ENCODE measurements around the gene NUP210.

Gene NUP210

GRCh38 chr3:13364602-13365271, 55.4 kb downstream of the NUP210 start:
- no peak for TF ChIP-seq SIN3A (IDR thresholded peaks at IDR 0.05; ENCODE audit: borderline replicate concordance, insufficient read depth, low read length)

- no peak for TF ChIP-seq POLR2AphosphoS5 (IDR thresholded peaks at IDR 0.05; ENCODE audit: low read depth, low read length)
- TF ChIP-seq SIN3A (IDR thresholded peaks at IDR 0.05; ENCODE audit: borderline replicate concordance, insufficient read depth, low read length), result no peak
- TF ChIP-seq FOXP2 (optimal IDR thresholded peaks at IDR 0.05; ENCODE audit: borderline replicate concordance, extremely low read depth, extremely low read length, insufficient read depth), result no peak
- no peak for TF ChIP-seq TAF1 (IDR thresholded peaks at IDR 0.05; ENCODE audit: borderline replicate concordance, insufficient read depth, low read length)
- no peak for TF ChIP-seq REST (IDR thresholded peaks at IDR 0.05; ENCODE audit: insufficient read depth in 1 of 2, low read depth in 2 of 2, low read length in 2 of 2)
Observed at GRCh38 chr3:13362551-13362950, 57.6 kb downstream of the NUP210 start.

DNA sequence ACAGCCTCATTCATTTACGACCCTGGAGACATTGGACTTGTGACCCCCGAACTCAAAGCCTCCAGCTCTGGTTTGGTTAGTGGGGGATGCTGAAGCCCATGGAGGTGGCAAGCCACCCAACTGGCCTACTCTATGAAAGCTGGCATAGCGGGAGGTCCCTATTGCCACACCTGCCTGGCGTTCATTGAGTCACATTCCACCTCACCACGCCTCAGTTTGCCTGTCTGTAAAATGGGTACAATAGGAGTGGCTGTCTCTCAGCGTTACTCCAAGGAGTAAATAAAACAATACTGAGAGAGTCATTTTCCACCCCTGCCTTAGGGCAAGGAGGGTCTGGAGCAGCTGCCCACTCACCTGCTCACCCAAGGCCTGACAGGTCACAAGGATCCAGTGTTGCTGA, 60.2 kb downstream of the NUP210 start:
- TF ChIP-seq SIN3A (IDR thresholded peaks at IDR 0.05; ENCODE audit: borderline replicate concordance, insufficient read depth, low read length) (no peak), TAF1 (IDR thresholded peaks at IDR 0.05; ENCODE audit: borderline replicate concordance, insufficient read depth, low read length) (no peak), REST (IDR thresholded peaks at IDR 0.05; ENCODE audit: insufficient read depth in 1 of 2, low read depth in 2 of 2, low read length in 2 of 2) (no peak), POLR2AphosphoS5 (IDR thresholded peaks at IDR 0.05; ENCODE audit: low read depth, low read length) (no peak), FOXP2 (optimal IDR thresholded peaks at IDR 0.05; ENCODE audit: borderline replicate concordance, extremely low read depth, extremely low read length, insufficient read depth) (no peak)

- TF ChIP-seq REST (IDR thresholded peaks at IDR 0.05; ENCODE audit: insufficient read depth in 1 of 2, low read depth in 2 of 2, low read length in 2 of 2) (no peak), TAF1 (IDR thresholded peaks at IDR 0.05; ENCODE audit: borderline replicate concordance, insufficient read depth, low read length) (no peak), POLR2AphosphoS5 (IDR thresholded peaks at IDR 0.05; ENCODE audit: low read depth, low read length) (no peak), SIN3A (IDR thresholded peaks at IDR 0.05; ENCODE audit: borderline replicate concordance, insufficient read depth, low read length) (no peak), FOXP2 (optimal IDR thresholded peaks at IDR 0.05; ENCODE audit: borderline replicate concordance, extremely low read depth, extremely low read length, insufficient read depth) (no peak)
Observed at GRCh38 chr3:13358643-13359042, 61.5 kb downstream of the NUP210 start.

DNA sequence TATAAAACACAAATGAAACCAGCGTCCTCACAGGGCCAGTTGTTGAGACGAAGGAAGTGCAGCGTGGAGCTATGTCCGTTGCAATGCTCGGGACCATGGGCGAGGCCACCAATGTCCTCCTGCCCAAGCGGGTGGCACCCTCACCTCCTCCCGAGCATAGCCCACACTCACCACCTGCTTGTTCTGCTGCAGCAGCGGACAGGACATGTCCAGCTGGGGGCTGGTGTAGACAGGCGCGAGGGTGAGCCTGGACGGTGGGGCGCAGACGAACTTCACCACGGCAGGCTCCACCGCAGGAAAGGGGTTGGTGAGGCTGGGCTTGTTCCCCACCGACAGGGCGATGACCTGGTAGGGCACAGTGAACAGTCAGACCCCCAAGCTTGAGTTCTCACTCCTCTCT, 62.1 kb downstream of the NUP210 start:
- no peak for TF ChIP-seq SIN3A (IDR thresholded peaks at IDR 0.05; ENCODE audit: borderline replicate concordance, insufficient read depth, low read length)
- no peak for TF ChIP-seq TAF1 (IDR thresholded peaks at IDR 0.05; ENCODE audit: borderline replicate concordance, insufficient read depth, low read length)
- TF ChIP-seq REST (IDR thresholded peaks at IDR 0.05; ENCODE audit: insufficient read depth in 1 of 2, low read depth in 2 of 2, low read length in 2 of 2), result no peak
- no peak for TF ChIP-seq FOXP2 (optimal IDR thresholded peaks at IDR 0.05; ENCODE audit: borderline replicate concordance, extremely low read depth, extremely low read length, insufficient read depth)
- TF ChIP-seq POLR2AphosphoS5 (IDR thresholded peaks at IDR 0.05; ENCODE audit: low read depth, low read length), result no peak

Measured in PFSK-1 (cell line).